RWPE2 (cell line): ENCODE results near the gene ZC3HAV1.

Experiments
- ATAC-seq: fragments of 200-7000 bp; cut with Tn5 transposase; 3 replicates; pipeline ENCODE4 v1.9.1; 2021; ENCODE audit warnings: low read depth
- DNase-seq: peaks from one replicate; pipeline ENCODE4 v3.0.0-alpha.2; 2020; ENCODE audit warnings: low spot score
- H3K27ac ChIP-seq: fragments of 450-650 bp; 2 replicates; pipeline ENCODE4 v1.5.1; 2017; ENCODE audit warnings: mild to moderate bottlenecking; ENCODE audit not compliant: poor library complexity, severe bottlenecking
- H3K27me3 ChIP-seq: fragments of 250-450 bp; sonication (Bioruptor Pico); 2 replicates; pipeline ENCODE4 v1.5.1; 2021; ENCODE audit warnings: mild to moderate bottlenecking, moderate library complexity; ENCODE audit not compliant: insufficient read depth, poor library complexity, severe bottlenecking
- H3K36me3 ChIP-seq: fragments of 250-450 bp; sonication (Bioruptor Pico); 2 replicates; pipeline ENCODE4 v1.5.1; 2020; ENCODE audit warnings: low read depth, mild to moderate bottlenecking, moderate library complexity
- H3K4me1 ChIP-seq: fragments of 250-450 bp; sonication (Bioruptor Pico); 2 replicates; pipeline ENCODE4 v1.5.1; 2021; ENCODE audit warnings: mild to moderate bottlenecking, moderate library complexity; ENCODE audit not compliant: insufficient read depth, poor library complexity, severe bottlenecking
- H3K4me3 ChIP-seq: fragments of 250-450 bp; sonication (Bioruptor Pico); 2 replicates; pipeline ENCODE4 v1.5.1; 2021; ENCODE audit warnings: mild to moderate bottlenecking, moderate library complexity; ENCODE audit not compliant: severe bottlenecking
- H3K9me3 ChIP-seq: fragments of 250-450 bp; sonication (Bioruptor Pico); 2 replicates; pipeline ENCODE4 v1.5.1; 2021; ENCODE audit warnings: mild to moderate bottlenecking, moderate library complexity; ENCODE audit not compliant: severe bottlenecking
- TF ChIP-seq, protein P1 (sequence below): fragments of 450-650 bp; IDR thresholded peaks from one replicate; pipeline ENCODE4 v1.5.1; 2017; ENCODE audit warnings: mild to moderate bottlenecking, moderate library complexity; ENCODE audit not compliant: poor library complexity, severe bottlenecking

Gene ZC3HAV1

DNA sequence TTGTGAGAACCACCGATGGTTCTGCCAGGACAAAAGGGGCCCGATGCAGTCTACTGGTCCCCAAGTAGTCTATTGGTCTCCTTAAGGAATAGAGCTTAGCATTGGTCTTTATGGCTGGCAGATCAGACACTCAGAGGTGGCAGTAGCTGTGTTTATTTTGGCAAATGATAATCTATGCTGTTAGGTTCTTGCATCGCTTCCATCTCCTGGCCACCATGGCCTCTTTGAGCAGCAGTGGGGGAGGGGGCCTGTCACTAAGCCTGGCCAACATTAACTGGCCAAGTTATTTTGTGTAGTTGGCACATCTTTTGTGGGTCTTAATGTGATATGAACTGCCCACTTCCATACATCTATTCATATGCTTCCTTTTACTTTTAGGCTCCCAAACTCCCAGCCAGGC, 4.5 kb upstream of the ZC3HAV1 start:
- Histone ChIP-seq H3K4me1 (peaks cover 9% of the 10 kb centered on the region), H3K27me3 (no peaks in the 10 kb centered on the region), H3K4me3 (no peak overlapping the region), H3K36me3 (no peaks in the 10 kb centered on the region), H3K27ac (no peak overlapping the region), H3K9me3 (no peaks in the 10 kb centered on the region)
- TF ChIP-seq, protein P1, sequence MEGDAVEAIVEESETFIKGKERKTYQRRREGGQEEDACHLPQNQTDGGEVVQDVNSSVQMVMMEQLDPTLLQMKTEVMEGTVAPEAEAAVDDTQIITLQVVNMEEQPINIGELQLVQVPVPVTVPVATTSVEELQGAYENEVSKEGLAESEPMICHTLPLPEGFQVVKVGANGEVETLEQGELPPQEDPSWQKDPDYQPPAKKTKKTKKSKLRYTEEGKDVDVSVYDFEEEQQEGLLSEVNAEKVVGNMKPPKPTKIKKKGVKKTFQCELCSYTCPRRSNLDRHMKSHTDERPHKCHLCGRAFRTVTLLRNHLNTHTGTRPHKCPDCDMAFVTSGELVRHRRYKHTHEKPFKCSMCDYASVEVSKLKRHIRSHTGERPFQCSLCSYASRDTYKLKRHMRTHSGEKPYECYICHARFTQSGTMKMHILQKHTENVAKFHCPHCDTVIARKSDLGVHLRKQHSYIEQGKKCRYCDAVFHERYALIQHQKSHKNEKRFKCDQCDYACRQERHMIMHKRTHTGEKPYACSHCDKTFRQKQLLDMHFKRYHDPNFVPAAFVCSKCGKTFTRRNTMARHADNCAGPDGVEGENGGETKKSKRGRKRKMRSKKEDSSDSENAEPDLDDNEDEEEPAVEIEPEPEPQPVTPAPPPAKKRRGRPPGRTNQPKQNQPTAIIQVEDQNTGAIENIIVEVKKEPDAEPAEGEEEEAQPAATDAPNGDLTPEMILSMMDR: no peak
- ATAC-seq (no peak), DNase-seq (no peak)

DNA sequence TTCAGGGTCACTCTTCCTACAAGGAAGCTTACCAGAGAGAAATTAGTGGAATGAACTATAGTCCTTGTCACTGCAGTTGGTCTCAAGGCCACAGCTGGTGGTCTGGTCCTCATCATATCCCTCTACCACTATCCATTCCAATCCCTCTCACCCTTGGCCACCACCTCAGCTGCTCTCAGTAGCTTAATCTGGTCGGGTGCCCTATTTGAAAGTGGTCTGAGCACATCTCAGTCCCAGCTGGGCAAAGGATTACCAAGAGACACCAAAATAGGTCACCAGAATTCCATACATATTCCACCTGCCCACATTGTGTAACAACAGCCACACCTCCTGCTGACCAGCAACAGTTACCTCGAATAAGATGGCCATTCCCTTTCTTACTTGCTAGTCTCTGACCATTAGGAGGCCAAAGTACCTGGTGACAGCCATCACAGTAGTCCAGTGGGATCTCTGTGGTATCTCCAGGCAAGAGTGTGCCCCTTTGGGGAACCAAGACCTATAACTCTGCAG, 3.3 kb upstream of the ZC3HAV1 start:
- Histone ChIP-seq H3K27ac (no peak overlapping the region), H3K36me3 (no peaks in the 10 kb centered on the region)
- TF ChIP-seq, protein P1: no peak

GRCh38 chr7:139112316-139112715, 2.8 kb upstream of the ZC3HAV1 start:
- Histone ChIP-seq H3K4me1 (peaks cover 5% of the 10 kb centered on the region), H3K9me3 (no peaks in the 10 kb centered on the region), H3K4me3 (no peak overlapping the region), H3K27me3 (no peaks in the 10 kb centered on the region), H3K36me3 (0 out of 2 replicates have a peak, but pooled peaks cover 4% of the 10 kb centered on the region), H3K27ac (no peak overlapping the region)
- ATAC-seq (no peak), DNase-seq (no peak)
- TF ChIP-seq, protein P1: no peak

More for the DNA sequence above, 3.3 kb upstream of the ZC3HAV1 start:
- no peaks in the 10 kb centered on the region for H3K27me3 ChIP-seq
- ATAC-seq (no peak), DNase-seq (no peak)
- no peaks in the 10 kb centered on the region for H3K9me3 ChIP-seq
- peaks cover 6% of the 10 kb centered on the region for H3K4me1 ChIP-seq
- no peak overlapping the region for H3K4me3 ChIP-seq

DNA sequence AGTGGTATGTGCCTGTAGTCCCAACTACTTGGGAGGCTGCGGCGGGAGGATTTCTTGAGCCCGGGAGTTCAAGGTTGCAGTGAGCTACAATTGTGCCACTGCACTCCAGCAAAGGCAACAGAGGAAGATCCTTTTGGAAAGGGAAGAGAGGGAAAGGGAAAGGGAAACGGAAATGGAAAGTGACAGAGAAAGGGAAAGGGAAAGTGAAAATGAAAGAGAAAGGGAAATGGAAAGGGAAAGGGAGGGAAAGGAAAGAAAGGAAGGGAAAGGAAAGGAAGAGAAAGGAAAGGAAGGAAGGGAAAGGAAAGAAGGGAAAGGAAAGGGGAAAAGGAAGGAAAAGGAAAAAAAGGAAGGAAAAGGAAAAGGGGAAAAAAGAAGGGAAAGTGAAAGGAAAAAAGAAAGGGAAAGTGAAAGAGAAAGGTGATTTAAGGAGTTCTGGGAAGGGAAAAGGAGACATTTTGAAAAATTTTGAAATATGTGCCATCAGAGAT, 2.3 kb upstream of the ZC3HAV1 start:
- Histone ChIP-seq H3K4me1 (peaks cover 8% of the 10 kb centered on the region), H3K36me3 (0 out of 2 replicates have a peak, but pooled peaks cover 5% of the 10 kb centered on the region), H3K9me3 (no peaks in the 10 kb centered on the region), H3K4me3 (no peak overlapping the region), H3K27me3 (no peaks in the 10 kb centered on the region), H3K27ac (no peak overlapping the region)
- TF ChIP-seq, protein P1: no peak
- ATAC-seq (no peak), DNase-seq (no peak)

DNA sequence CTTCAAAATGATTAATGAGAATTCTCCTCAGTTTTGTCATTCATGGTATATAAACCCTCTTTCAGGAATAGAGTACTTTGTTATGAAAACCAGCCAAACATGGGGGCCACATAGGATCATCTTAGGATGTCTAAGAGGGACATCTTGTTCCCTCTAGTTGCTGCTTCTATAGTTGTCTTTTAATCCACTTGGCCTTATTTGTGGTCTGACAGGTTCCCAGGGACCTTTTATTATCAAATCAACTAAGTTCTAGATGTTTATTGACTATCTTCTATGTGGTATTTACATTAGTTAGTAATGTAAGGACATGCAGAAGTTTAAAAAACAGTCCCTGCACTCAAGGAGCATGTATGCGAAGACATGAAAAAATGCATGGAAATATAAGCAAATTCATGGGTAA, 1.6 kb upstream of the ZC3HAV1 start:
- TF ChIP-seq, protein P1: no peak
- H3K27me3 ChIP-seq: no peaks in the 10 kb centered on the region
- no peaks in the 10 kb centered on the region for H3K9me3 ChIP-seq
- DNase-seq: no peak
- peaks cover 7% of the 10 kb centered on the region; the same call in 1 of the 2 replicates for H3K36me3 ChIP-seq
- ATAC-seq: no peak
- peaks cover 15% of the 10 kb centered on the region for H3K4me1 ChIP-seq
- H3K27ac ChIP-seq: no peak overlapping the region
- no peak overlapping the region for H3K4me3 ChIP-seq
